Cardiac muscle cell (in vitro differentiated cells and primary cell): ENCODE data around the gene ZNF543. TPM values are rescaled to one million over a fixed set of nuclear protein-coding genes. Genes with fewer than 3 reads are reported as not detected.

Source experiments
- DNase-seq, 2 donors: peaks; one replicate each; pipeline versions ENCODE4 v3.0.0 to v3.0.0-alpha.2; 2010 to 2017; ENCODE audit warnings: low read depth in 1 of 2, low spot score in 1 of 2
- H3K27ac ChIP-seq: fragments of 200-600 bp; sonication (generic); 2 replicates; pipeline ENCODE4 v1.5.1; 2016
- H3K27me3 ChIP-seq: fragments of 200-600 bp; sonication (generic); 2 replicates; pipeline ENCODE4 v1.6.0; 2016; ENCODE audit warnings: control low read depth
- H3K36me3 ChIP-seq: fragments of 200-600 bp; sonication (generic); 2 replicates; pipeline ENCODE4 v1.5.1; 2016; ENCODE audit warnings: control low read depth
- H3K4me1 ChIP-seq: fragments of 200-600 bp; sonication (generic); 2 replicates; pipeline ENCODE4 v1.8.1; 2017; ENCODE audit warnings: low read depth, mild to moderate bottlenecking, mixed run types
- H3K4me3 ChIP-seq: fragments of 200-600 bp; sonication (generic); 2 replicates; pipeline ENCODE4 v1.5.1; 2016; ENCODE audit warnings: mild to moderate bottlenecking
- H3K9me3 ChIP-seq: fragments of 200-600 bp; sonication (generic); 2 replicates; pipeline ENCODE4 v1.5.1; 2017; ENCODE audit warnings: low read depth, mild to moderate bottlenecking, control low read depth
- CTCF ChIP-seq: IDR thresholded peaks from 2 replicates; pipeline ENCODE4 v1.5.1; 2012; ENCODE audit warnings: low read depth, mild to moderate bottlenecking, low read length
- polyA plus RNA-seq: library from polyadenylated mRNA; unstranded; fragments of >200 nt; fragmentation: Nextera tagmentation; extraction: Ambion mirVana; gene quantifications from 2 replicates; pipeline ENCODE4 v1.2.1, GENCODE V29; 2016
- total RNA-seq: library from RNA; depleted of rRNA; stranded (reverse); fragments of >200 nt; gene quantifications from 2 replicates; pipeline ENCODE4 v1.2.3, GENCODE V29; 2016

ZNF543 gene
- total and polyA plus RNA-seq, 2 experiments from 2014 or later = 3.4 to 12.3 TPM

- TF ChIP-seq CTCF = no peak
- Histone ChIP-seq H3K27me3 (peaks cover 15% of the 10 kb centered on the region), H3K36me3 (peaks cover 25% of the 10 kb centered on the region), H3K9me3 (no peaks in the 10 kb centered on the region), H3K4me1 (peaks cover 12% of the 10 kb centered on the region), H3K27ac (no peak overlapping the region), H3K4me3 (no peak overlapping the region)
- DNase-seq = no peak
Observed at GRCh38 chr19:57321751-57322150, 1.5 kb downstream of the ZNF543 start.

GRCh38 chr19:57324992-57325391, 4.7 kb downstream of the ZNF543 start:
- DNase-seq = no peak
- H3K36me3 ChIP-seq = peaks cover 48% of the 10 kb centered on the region
- no peak overlapping the region for H3K27ac ChIP-seq
- no peaks in the 10 kb centered on the region for H3K27me3 ChIP-seq
- H3K4me1 ChIP-seq = peaks cover 8% of the 10 kb centered on the region
- no peaks in the 10 kb centered on the region for H3K9me3 ChIP-seq
- H3K4me3 ChIP-seq = no peak overlapping the region
- TF ChIP-seq CTCF = no peak

- H3K9me3 ChIP-seq = no peaks in the 10 kb centered on the region
- no peak for TF ChIP-seq CTCF
- H3K4me1 ChIP-seq = no peaks in the 10 kb centered on the region
- H3K27ac ChIP-seq = no peak overlapping the region
- DNase-seq = no peak
- no peak overlapping the region for H3K4me3 ChIP-seq
- H3K36me3 ChIP-seq = peaks cover 52% of the 10 kb centered on the region
- H3K27me3 ChIP-seq = no peaks in the 10 kb centered on the region
Observed at GRCh38 chr19:57327993-57328392, 7.7 kb downstream of the ZNF543 start.

GRCh38 chr19:57334191-57334590, 13.9 kb downstream of the ZNF543 start:
- H3K36me3 ChIP-seq = peaks cover 4% of the 10 kb centered on the region

GRCh38 chr19:57338877-57339276, 18.6 kb downstream of the ZNF543 start:
- Histone ChIP-seq H3K9me3 (no peaks in the 10 kb centered on the region), H3K27ac (peak overlapping the region; percentile 1), H3K4me1 (peaks cover 6% of the 10 kb centered on the region), H3K4me3 (no peak overlapping the region), H3K36me3 (no peaks in the 10 kb centered on the region), H3K27me3 (peaks cover 10% of the 10 kb centered on the region)
- DNase-seq = no peak
- no peak for TF ChIP-seq CTCF

More at GRCh38 chr19:57334191-57334590, 13.9 kb downstream of the ZNF543 start:
- H3K9me3 ChIP-seq = no peaks in the 10 kb centered on the region
- no peaks in the 10 kb centered on the region for H3K27me3 ChIP-seq
- TF ChIP-seq CTCF = no peak
- peaks cover 6% of the 10 kb centered on the region for H3K4me1 ChIP-seq
- no peak overlapping the region for H3K4me3 ChIP-seq
- no peak overlapping the region for H3K27ac ChIP-seq
- no peak for DNase-seq

GRCh38 chr19:57342582-57342981, 22.3 kb downstream of the ZNF543 start:
- Histone ChIP-seq H3K4me1 (peaks cover 6% of the 10 kb centered on the region), H3K4me3 (no peak overlapping the region), H3K9me3 (no peaks in the 10 kb centered on the region), H3K27me3 (peaks cover 41% of the 10 kb centered on the region), H3K27ac (no peak overlapping the region), H3K36me3 (no peaks in the 10 kb centered on the region)
- DNase-seq = no peak
- no peak for TF ChIP-seq CTCF
